B cell (primary cell): ENCODE results near the gene OXCT1. TPM values are rescaled to one million over a fixed set of nuclear protein-coding genes. Genes with fewer than 3 reads are reported as not detected.

Experiments
- ATAC-seq: fragments of 200-7000 bp; cut with Tn5 transposase; one replicate; pipeline ENCODE4 v1.10.0; 2021; ENCODE audit warnings: low read depth, mild to moderate bottlenecking, moderate number of reproducible peaks, moderate library complexity
- CTCF ChIA-PET: fragments of 350-600 bp; sonication (Branson Sonifier 250); formaldehyde crosslinking; loops from one replicate; lab custom pipeline; 2021; ENCODE audit warnings: antibody characterized with exemption, inconsistent platforms; lab: Charles Lee
- POLR2A ChIA-PET: fragments of 350-600 bp; sonication (Branson Sonifier 250); formaldehyde crosslinking; loops from one replicate; lab custom pipeline; 2021; ENCODE audit warnings: antibody characterized with exemption; lab: Charles Lee
- DNase-seq: peaks from one replicate; pipeline ENCODE4 v3.0.0; 2013
- H2AFZ ChIP-seq: 2 replicates; pipeline ENCODE4 v1.6.1; 2012; ENCODE audit warnings: mild to moderate bottlenecking, low read depth, low read length; ENCODE audit not compliant: insufficient read depth, poor library complexity, severe bottlenecking
- H3K27ac ChIP-seq, 2 donors: 1 replicate in 1 of 2; 2 replicates in 1 of 2; pipeline ENCODE4 v1.5.1; 2012 to 2013; ENCODE audit warnings: low read length in 2 of 2, mild to moderate bottlenecking in 2 of 2, moderate library complexity in 1 of 2
- H3K27me3 ChIP-seq, 4 experiments: fragments of 200-600 bp in 1 of 4; sonication (generic) in 1 of 4; replicated peaks in 1 of 4; 1 replicate in 2 of 4; 2 replicates in 2 of 4; pipeline versions ENCODE4 v1.6.1 to v1.7.0; 2013 to 2016; ENCODE audit warnings: low read length in 3 of 4, mild to moderate bottlenecking in 2 of 4, mixed read lengths in 1 of 4, moderate library complexity in 1 of 4; ENCODE audit not compliant: insufficient read depth in 4 of 4, control insufficient read depth in 3 of 4; ENCODE audit errors: control extremely low read depth in 1 of 4
- H3K36me3 ChIP-seq, 2 experiments: replicated peaks in 1 of 2; 1 replicate in 1 of 2; 2 replicates in 1 of 2; pipeline versions ENCODE4 v1.6.1 to v1.7.1; 2013; ENCODE audit warnings: low read length in 1 of 2; ENCODE audit not compliant: insufficient read depth in 2 of 2, control insufficient read depth in 1 of 2; ENCODE audit errors: control extremely low read depth in 1 of 2, extremely low read depth in 1 of 2
- H3K4me1 ChIP-seq, 2 donors: fragments of 200-600 bp in 1 of 2; sonication (generic) in 1 of 2; 1 replicate in 1 of 2; 2 replicates in 1 of 2; pipeline versions ENCODE4 v1.5.1 to v1.6.1; 2013 to 2017; ENCODE audit warnings: low read length in 2 of 2; ENCODE audit not compliant: control insufficient read depth in 2 of 2, insufficient read depth in 2 of 2
- H3K4me2 ChIP-seq: replicated peaks from 2 replicates; pipeline ENCODE3; 2012; ENCODE audit warnings: mild to moderate bottlenecking, low read depth, low read length; ENCODE audit not compliant: poor library complexity, severe bottlenecking
- H3K4me3 ChIP-seq, 5 experiments: fragments of 200-600 bp in 1 of 5; sonication (generic) in 1 of 5; 1 replicate in 3 of 5; 2 replicates in 2 of 5; pipeline versions ENCODE4 v1.5.1 to v1.7.0; 2011 to 2016; ENCODE audit warnings: low read length in 4 of 5, mild to moderate bottlenecking in 4 of 5, low read depth in 2 of 5, control low read depth in 1 of 5, moderate library complexity in 1 of 5; ENCODE audit not compliant: insufficient read depth in 1 of 5; ENCODE audit errors: control extremely low read depth in 1 of 5, extremely low read depth in 1 of 5
- H3K79me2 ChIP-seq: fragments of 200-600 bp; sonication (generic); one replicate; pipeline ENCODE4 v1.6.0; 2016; ENCODE audit warnings: low read length; ENCODE audit not compliant: control insufficient read depth, insufficient read depth
- H3K9ac ChIP-seq: fragments of 200-600 bp; sonication (generic); 2 replicates; pipeline ENCODE4 v1.6.1; 2017; ENCODE audit warnings: mild to moderate bottlenecking, low read length, moderate library complexity
- H3K9me3 ChIP-seq, 3 donors: one replicate each; pipeline versions ENCODE4 v1.6.1 to v1.7.1; 2013; ENCODE audit warnings: low read length in 2 of 3; ENCODE audit not compliant: control insufficient read depth in 2 of 3, insufficient read depth in 1 of 3; ENCODE audit errors: control extremely low read depth in 1 of 3
- H4K20me1 ChIP-seq: 2 replicates; pipeline ENCODE4 v1.6.0; 2012; ENCODE audit warnings: mild to moderate bottlenecking, low read length; ENCODE audit not compliant: insufficient read depth, control insufficient read depth, poor library complexity, severe bottlenecking
- H3K27ac Mint-ChIP-seq: one replicate; pipeline ENCODE4 v1.8.0; 2021; ENCODE audit warnings: mixed read lengths
- H3K27me3 Mint-ChIP-seq: one replicate; pipeline ENCODE4 v1.8.0; 2021; ENCODE audit warnings: mixed read lengths
- H3K4me1 Mint-ChIP-seq: one replicate; pipeline ENCODE4 v1.8.0; 2021; ENCODE audit warnings: mixed read lengths
- H3K4me3 Mint-ChIP-seq: one replicate; pipeline ENCODE4 v1.8.0; 2021; ENCODE audit warnings: mixed read lengths
- H3K9me3 Mint-ChIP-seq: one replicate; pipeline ENCODE4 v1.8.0; 2022; ENCODE audit warnings: mixed read lengths; ENCODE audit not compliant: insufficient read depth
- CTCF ChIP-seq: fragments of 200-600 bp; IDR thresholded peaks from one replicate; pipeline ENCODE4 v1.8.0; 2022; ENCODE audit warnings: antibody characterized with exemption, mild to moderate bottlenecking
- EZH2 ChIP-seq: IDR thresholded peaks from 2 replicates; pipeline ENCODE4 v1.6.1; 2012; ENCODE audit warnings: borderline replicate concordance, low read depth, mild to moderate bottlenecking, moderate library complexity, low read length; ENCODE audit not compliant: insufficient read depth, poor library complexity, severe bottlenecking
- WGBS: methylation state at CpG from one replicate; pipeline ENCODE4 v1.1.5; 2013; ENCODE audit warnings: missing lambda C conversion rate; ENCODE audit not compliant: insufficient coverage; 5-methylcytosine and 5-hydroxymethylcytosine counted together
- intact Hi-C: fragments of 100-400 bp; cut with micrococcal nuclease; formaldehyde crosslinking; loops from one replicate; pipeline ENCODE4 v1.10.0; 2022
- polyA plus RNA-seq: library from polyadenylated mRNA; depleted of rRNA; stranded (reverse); fragments of >200 nt; gene quantifications from 2 replicates; pipeline ENCODE4 v1.2.3, GENCODE V29; 2012
- total RNA-seq, 2 donors: library from RNA; stranded (reverse); fragments of 120-200 nt in 1 of 2; gene quantifications; 1 replicate in 1 of 2; 2 replicates in 1 of 2; pipeline versions ENCODE4 v1.2.3 to v1.2.4, GENCODE V29; 2013 to 2022

The OXCT1 gene
- total and polyA plus RNA-seq, 2 donors (not counting 1 experiment from before 2014, with no cell fraction given): 11.0 to 35.6 TPM

GRCh38 chr5:41808294-41808693, 61.9 kb downstream of the OXCT1 start:
- ATAC-seq: no peak
- H3K9me3 Mint-ChIP-seq: peaks cover 3% of the 10 kb centered on the region
- Histone ChIP-seq H3K79me2 (no peaks in the 10 kb centered on the region), H3K9me3 (no peaks in the 10 kb centered on the region), H2AFZ (no peak overlapping the region), H3K4me2 (no peak overlapping the region), H3K36me3 (peaks cover 20% of the 10 kb centered on the region in 2 experiments), H3K4me1 (no peaks in the 10 kb centered on the region), H4K20me1 (peaks cover 5% of the 10 kb centered on the region), H3K4me3 (no peak overlapping the region), H3K9ac (no peak overlapping the region), H3K27ac (no peak overlapping the region), H3K27me3 (no peaks in the 10 kb centered on the region)
- intact Hi-C loops: no loop called here
- TF ChIP-seq CTCF (no peak), EZH2 (no peak)
- H3K4me1 Mint-ChIP-seq: peaks cover 7% of the 10 kb centered on the region
- no peak overlapping the region for H3K4me3 Mint-ChIP-seq
- no peak for DNase-seq
- no peaks in the 10 kb centered on the region for H3K27me3 Mint-ChIP-seq
- POLR2A ChIA-PET: no interaction called here
- CTCF ChIA-PET: no interaction called here
- 100% methylated on average over 1 of the region's 3 CpGs for WGBS
- no peak overlapping the region for H3K27ac Mint-ChIP-seq

DNA sequence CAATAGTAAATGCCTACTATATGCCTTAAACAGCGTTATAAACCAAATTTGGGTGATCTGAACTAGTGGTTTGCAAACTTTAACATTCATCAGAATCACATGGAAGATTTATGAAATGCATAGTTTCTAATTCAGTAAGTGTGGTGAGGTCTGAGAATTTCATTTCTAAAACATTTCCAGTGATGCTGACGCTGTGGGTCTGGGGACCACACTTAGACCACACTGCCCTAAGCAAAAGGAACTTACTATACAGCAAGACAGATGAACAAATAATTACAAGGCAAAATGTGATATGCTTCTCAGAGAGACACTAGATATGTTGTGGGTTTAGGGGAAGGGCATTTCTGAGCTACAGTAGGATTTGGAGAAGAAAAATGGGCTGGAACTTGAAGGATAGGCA, 72.6 kb downstream of the OXCT1 start:
- Mint-ChIP-seq H3K4me3 (no peak overlapping the region), H3K4me1 (no peaks in the 10 kb centered on the region), H3K9me3 (no peaks in the 10 kb centered on the region), H3K27ac (no peak overlapping the region), H3K27me3 (no peaks in the 10 kb centered on the region)
- no peak overlapping the region for H2AFZ ChIP-seq
- intact Hi-C loops: no loop called here
- H3K9me3 ChIP-seq: no peaks in the 10 kb centered on the region
- no peaks in the 10 kb centered on the region for H3K79me2 ChIP-seq
- no peak overlapping the region for H3K4me3 ChIP-seq
- H3K4me2 ChIP-seq: no peak overlapping the region
- H3K27me3 ChIP-seq: no peaks in the 10 kb centered on the region
- DNase-seq (no peak), ATAC-seq (no peak)
- H4K20me1 ChIP-seq: no peaks in the 10 kb centered on the region
- no CpG with 5 or more reads among the region's 2 CpGs for WGBS
- TF ChIP-seq EZH2: no peak
- TF ChIP-seq CTCF: no peak
- H3K4me1 ChIP-seq: no peaks in the 10 kb centered on the region
- CTCF ChIA-PET: no interaction called here
- no peak overlapping the region for H3K9ac ChIP-seq
- no peak overlapping the region for H3K27ac ChIP-seq
- H3K36me3 ChIP-seq: peaks cover 4 to 27% of the 10 kb centered on the region in 2 experiments
- POLR2A ChIA-PET: no interaction called here
